ENCODE data around the gene DIS3L2. TPM values are rescaled to one million over a fixed set of nuclear protein-coding genes. Genes with fewer than 3 reads are reported as not detected.

DIS3L2 gene
- total and polyA plus RNA-seq, 2 of the 8 experiments (the other 6 are each of a cell fraction or from before 2014, with no cell fraction given) = 11.5 to 21.6 TPM

DNA sequence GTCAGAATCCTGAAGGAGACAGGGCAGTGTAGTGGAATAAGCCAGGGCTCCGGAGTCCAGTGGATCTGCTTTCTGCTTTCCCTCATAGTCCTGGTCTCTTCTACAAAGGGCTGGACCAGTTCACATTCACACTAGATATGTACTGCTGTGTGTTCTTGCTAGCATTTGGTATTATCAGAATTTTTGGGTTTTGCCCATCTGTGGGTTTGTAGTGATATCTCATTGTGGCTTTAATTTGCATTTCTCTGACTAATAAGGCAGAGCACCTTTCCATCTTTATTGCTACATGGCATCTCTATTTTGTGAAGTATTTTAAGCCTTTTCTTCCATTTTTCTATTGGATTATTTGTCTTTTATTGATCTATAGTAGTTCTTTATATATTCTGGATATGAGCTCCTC is 114.8 kb downstream of the DIS3L2 start:
- Histone ChIP-seq H3K23me2 (ENCODE audit: low read depth, low read length) (no peaks in the 10 kb centered on the region; the same call in 1 of the 2 replicates), H3K36me3 (ENCODE audit: control insufficient read depth in 2 of 4, insufficient read depth in 4 of 4, low read length in 3 of 4) (no peaks in the 10 kb centered on the region), H3K9ac (replicated peaks in 1 of 4; ENCODE audit: extremely low read depth in 1 of 4, low read depth in 3 of 4, low read length in 3 of 4) (no peak overlapping the region), H3K4ac (replicated peaks; ENCODE audit: insufficient read length, low read depth, low read length) (no peak overlapping the region), H2BK15ac (ENCODE audit: low read length) (no peak overlapping the region), H3K27ac (ENCODE audit: low read depth, low read length) (no peak overlapping the region), H3K79me2 (ENCODE audit: control insufficient read depth in 1 of 2, insufficient read depth in 2 of 2, low read length in 2 of 2) (no peaks in the 10 kb centered on the region), H4K8ac (ENCODE audit: extremely low read depth, insufficient read depth, low read length) (no peak overlapping the region), H3K27me3 (replicated peaks in 1 of 4; ENCODE audit: control insufficient read depth in 3 of 4, extremely low read depth in 1 of 4, insufficient read depth in 3 of 4, low read length in 3 of 4) (no peaks in the 10 kb centered on the region), H2BK12ac (ENCODE audit: low read depth, low read length) (no peak overlapping the region), H3K23ac (ENCODE audit: insufficient read length) (no peak overlapping the region), H2AFZ (ENCODE audit: low read length) (no peak overlapping the region), H2BK5ac (ENCODE audit: low read depth, low read length) (no peak overlapping the region), H3K4me1 (replicated peaks in 1 of 4; ENCODE audit: control insufficient read depth in 3 of 4, insufficient read depth in 4 of 4, low read length in 3 of 4) (peaks cover 0 to 3% (median 0%) of the 10 kb centered on the region in 4 experiments; a peak in 1 of 7 replicates), H3K18ac (ENCODE audit: extremely low read depth, low read length) (no peak overlapping the region), H2BK20ac (ENCODE audit: low read length) (no peak overlapping the region), H3K79me1 (ENCODE audit: low read depth, low read length) (no peaks in the 10 kb centered on the region), H4K5ac (ENCODE audit: insufficient read length, low read depth, low read length) (no peak overlapping the region), H4K91ac (replicated peaks; ENCODE audit: insufficient read length, low read length) (no peak overlapping the region), H4K20me1 (replicated peaks in 1 of 2; ENCODE audit: control insufficient read depth in 1 of 2, insufficient read depth in 2 of 2, low read length in 2 of 2) (peaks cover 0 to 2% of the 10 kb centered on the region in 2 experiments), H3K14ac (ENCODE audit: insufficient read length) (no peak overlapping the region), H3K9me3 (ENCODE audit: insufficient read depth in 2 of 2, low read depth in 1 of 2, low read length in 1 of 2) (no peaks in the 10 kb centered on the region), H2BK120ac (replicated peaks; ENCODE audit: low read depth, low read length) (no peak overlapping the region), H3K4me2 (ENCODE audit: insufficient read depth in 1 of 2, low read depth in 2 of 2, low read length in 2 of 2) (no peak overlapping the region), H3K4me3 (ENCODE audit: extremely low read depth in 1 of 4, insufficient read depth in 2 of 4, low read depth in 3 of 4, low read length in 4 of 4) (no peak overlapping the region), H2AK5ac (ENCODE audit: low read depth, low read length) (no peak overlapping the region), H3K56ac (replicated peaks; ENCODE audit: insufficient read length, low read depth, low read length) (no peak overlapping the region)
- DNase-seq (ENCODE audit: low read depth in 1 of 2, low spot score in 2 of 2) = no peak
- no peak for FAIRE-seq
- POLR2A ChIA-PET (ENCODE audit: partially characterized antibody) = no interaction called here
- CTCF ChIA-PET (ENCODE audit: partially characterized antibody) = interaction anchor here (0.6 to 0.9 kb wide), 2 partner anchors 69 to 150 kb away, joined by 3 read pairs; partner anchors contain the start of gene NPPC
- WGBS, 2 experiments (ENCODE audit: extremely low coverage in 1 of 2, insufficient coverage in 1 of 2, insufficient read length in 1 of 2, insufficient replicate concordance in 2 of 2, low coverage in 1 of 2, low lambda C conversion rate in 2 of 2, missing lambda C conversion rate in 1 of 2) = 91% methylated on average over 1 of the region's 1 CpG; no CpG with 5 or more reads in 1 of the 2 experiments
- TF ChIP-seq SP2 (IDR thresholded peaks at IDR 0.05; ENCODE audit: low read length) = no peak
- TF ChIP-seq TAF7 (optimal IDR thresholded peaks at IDR 0.05; ENCODE audit: borderline replicate concordance, low read depth, low read length) = no peak
- no peak for TF ChIP-seq SUZ12 (IDR thresholded peaks at IDR 0.05; ENCODE audit: low read length)
- TF ChIP-seq, protein P1, sequence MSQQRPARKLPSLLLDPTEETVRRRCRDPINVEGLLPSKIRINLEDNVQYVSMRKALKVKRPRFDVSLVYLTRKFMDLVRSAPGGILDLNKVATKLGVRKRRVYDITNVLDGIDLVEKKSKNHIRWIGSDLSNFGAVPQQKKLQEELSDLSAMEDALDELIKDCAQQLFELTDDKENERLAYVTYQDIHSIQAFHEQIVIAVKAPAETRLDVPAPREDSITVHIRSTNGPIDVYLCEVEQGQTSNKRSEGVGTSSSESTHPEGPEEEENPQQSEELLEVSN (IDR thresholded peaks at IDR 0.05) = no peak
- no peak for TF ChIP-seq TEAD4 (IDR thresholded peaks at IDR 0.05; ENCODE audit: low read depth, low read length)
- no peak for TF ChIP-seq USF2 (IDR thresholded peaks at IDR 0.05; ENCODE audit: low read length)
- TF ChIP-seq ZNF274 (IDR thresholded peaks at IDR 0.05; ENCODE audit: borderline replicate concordance, extremely low read depth, low read length) = no peak
- no peak for TF ChIP-seq NRF1 (IDR thresholded peaks at IDR 0.05; ENCODE audit: low read depth, low read length)
- no peak for TF ChIP-seq SIX5 (IDR thresholded peaks at IDR 0.05; ENCODE audit: low read depth, low read length)

All from H1 (cell line).